Psoas muscle (tissue), 8 donors: ENCODE measurements around the gene PDK1. TPM values are rescaled to one million over a fixed set of nuclear protein-coding genes. Genes with fewer than 3 reads are reported as not detected.
A peak's percentile ranks its signal among the peaks of the same experiment; 100 is the strongest.

Experiments used
- ATAC-seq, 4 donors: fragments of 200-7000 bp; cut with Tn5 transposase; one replicate each; pipeline ENCODE4 v1.9.1; 2020; ENCODE audit warnings: moderate library complexity in 3 of 4, mild to moderate bottlenecking in 2 of 4
- DNase-seq, 2 donors: peaks; one replicate each; pipeline ENCODE4 v3.0.0-alpha.2; 2020
- H3K27ac ChIP-seq: fragments of 200-600 bp; one replicate; pipeline ENCODE4 v1.8.0; 2022
- H3K27me3 ChIP-seq, 3 donors: fragments of 200-600 bp in 1 of 3; one replicate each; pipeline versions ENCODE4 v1.6.1 to v1.8.0; 2013 to 2022; ENCODE audit warnings: low read length in 2 of 3, mild to moderate bottlenecking in 2 of 3, moderate library complexity in 1 of 3; ENCODE audit not compliant: insufficient read depth in 3 of 3
- H3K36me3 ChIP-seq, 2 donors: fragments of 200-600 bp in 1 of 2; one replicate each; pipeline versions ENCODE4 v1.6.1 to v1.8.0; 2013 to 2022; ENCODE audit warnings: low read depth in 1 of 2, mild to moderate bottlenecking in 1 of 2, moderate library complexity in 1 of 2; ENCODE audit not compliant: insufficient read depth in 1 of 2
- H3K4me1 ChIP-seq: fragments of 200-600 bp; one replicate; pipeline ENCODE4 v1.8.0; 2022
- H3K4me3 ChIP-seq: fragments of 200-600 bp; one replicate; pipeline ENCODE4 v1.8.0; 2022; ENCODE audit warnings: mild to moderate bottlenecking
- H3K9me3 ChIP-seq: fragments of 200-600 bp; one replicate; pipeline ENCODE4 v1.8.0; 2022
- WGBS, 3 donors: extraction: QIAGEN DNeasy Blood & Tissue Kit; methylation state at CpG; one replicate each; pipeline versions ENCODE4 v1.1.6 to v1.1.7; 2013; 5-methylcytosine and 5-hydroxymethylcytosine counted together
- intact Hi-C, 2 donors: fragments of 100-400 bp; cut with DNase I; formaldehyde crosslinking; loops; one replicate each; pipeline versions ENCODE4 v1.11.0 to v1.14.2; 2022
- polyA plus RNA-seq, 3 donors: library from polyadenylated mRNA; stranded (reverse); fragments of 200-250 nt; gene quantifications; one replicate each; pipeline ENCODE4 v1.2.3, GENCODE V29; 2013
- total RNA-seq, 4 donors: library from RNA; stranded (reverse); fragmentation: NEBNext Ultra II Directional in 2 of 4; extraction: Animal tissue kit (Norgen Biotek cat#: 25700) in 2 of 4; gene quantifications; one replicate each; pipeline versions ENCODE4 v1.2.1 to v1.2.4, GENCODE V29; 2021 to 2023
- TF ChIP-seq, protein P1 (sequence below): fragments of 200-600 bp; IDR thresholded peaks from one replicate; pipeline ENCODE4 v1.8.0; 2022; ENCODE audit warnings: antibody characterized with exemption
- donor health status: healthy with polysubstance abuse.
- donor health status: DM: no; HTN: no; CAD: no; lungs with moderate emphysema.
- donor health status: Bipolar disorder and iron deficiency.
- donor health status: healthy.
- donor health status: DM: yes; HTN: yes; CAD: no.
- donor health status: DM: no; HTN: no; CAD: no.
- donor health status: DM: no; HTN: no; CAD: no.
- donor health status: DM: yes; HTN: yes; CAD: no.

PDK1 gene
- total and polyA plus RNA-seq, 7 donors, result 3.3 to 20.4 (median 9.8) TPM

DNA sequence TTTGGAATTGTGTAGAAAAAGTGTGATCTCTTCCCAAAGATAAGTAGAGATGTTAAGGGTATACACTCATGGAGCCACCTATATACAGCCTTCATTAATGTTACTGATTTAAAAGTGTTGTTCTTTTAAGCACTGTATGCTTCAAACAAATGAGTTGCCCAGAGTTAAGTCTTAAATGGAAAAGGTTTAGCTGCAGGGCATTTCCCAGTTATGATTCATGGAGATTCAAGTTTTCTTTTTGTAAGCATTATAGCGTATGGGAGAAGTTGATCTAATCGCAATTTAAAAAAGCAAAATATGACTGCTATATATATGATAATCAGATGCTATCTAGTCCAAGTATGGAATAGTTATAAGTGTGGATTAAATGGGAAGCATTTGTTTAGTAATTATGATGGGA lies 4.8 kb downstream of the PDK1 start:
- TF ChIP-seq, protein P1, sequence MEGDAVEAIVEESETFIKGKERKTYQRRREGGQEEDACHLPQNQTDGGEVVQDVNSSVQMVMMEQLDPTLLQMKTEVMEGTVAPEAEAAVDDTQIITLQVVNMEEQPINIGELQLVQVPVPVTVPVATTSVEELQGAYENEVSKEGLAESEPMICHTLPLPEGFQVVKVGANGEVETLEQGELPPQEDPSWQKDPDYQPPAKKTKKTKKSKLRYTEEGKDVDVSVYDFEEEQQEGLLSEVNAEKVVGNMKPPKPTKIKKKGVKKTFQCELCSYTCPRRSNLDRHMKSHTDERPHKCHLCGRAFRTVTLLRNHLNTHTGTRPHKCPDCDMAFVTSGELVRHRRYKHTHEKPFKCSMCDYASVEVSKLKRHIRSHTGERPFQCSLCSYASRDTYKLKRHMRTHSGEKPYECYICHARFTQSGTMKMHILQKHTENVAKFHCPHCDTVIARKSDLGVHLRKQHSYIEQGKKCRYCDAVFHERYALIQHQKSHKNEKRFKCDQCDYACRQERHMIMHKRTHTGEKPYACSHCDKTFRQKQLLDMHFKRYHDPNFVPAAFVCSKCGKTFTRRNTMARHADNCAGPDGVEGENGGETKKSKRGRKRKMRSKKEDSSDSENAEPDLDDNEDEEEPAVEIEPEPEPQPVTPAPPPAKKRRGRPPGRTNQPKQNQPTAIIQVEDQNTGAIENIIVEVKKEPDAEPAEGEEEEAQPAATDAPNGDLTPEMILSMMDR, result no peak
- Histone ChIP-seq H3K4me3 (no peak overlapping the region), H3K4me1 (peaks cover 19% of the 10 kb centered on the region), H3K27me3 (no peaks in the 10 kb centered on the region), H3K36me3 (peaks cover 0 to 33% of the 10 kb centered on the region in 2 donors), H3K27ac (no peak overlapping the region), H3K9me3 (no peaks in the 10 kb centered on the region)
- DNase-seq, result no peak
- no peak for ATAC-seq
- 95 to 98% (median 97%) methylated on average over 2 of the region's 2 CpGs for WGBS, 3 donors
- intact Hi-C loops, result no loop called here

DNA sequence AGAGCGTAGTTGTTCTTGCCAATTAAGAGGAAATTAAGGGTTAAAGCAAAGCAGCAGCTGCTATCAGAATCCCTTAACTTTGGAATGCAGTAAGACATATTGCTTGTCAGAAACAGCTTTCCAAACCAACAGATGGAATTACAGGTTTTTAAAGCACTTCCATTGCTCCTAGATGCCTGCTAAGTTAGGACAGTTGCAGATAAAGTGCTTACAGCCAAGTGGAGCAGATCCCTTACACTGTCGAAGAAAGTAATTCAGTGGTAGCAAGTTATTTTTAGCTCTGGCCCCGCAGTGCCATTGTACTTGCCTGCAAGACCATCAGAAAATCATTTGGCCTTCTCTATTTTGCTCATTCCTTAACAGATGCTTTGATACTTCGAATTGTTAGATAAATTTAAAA lies 5.4 kb downstream of the PDK1 start:
- Histone ChIP-seq H3K4me1 (peaks cover 19% of the 10 kb centered on the region), H3K9me3 (no peaks in the 10 kb centered on the region), H3K36me3 (peaks cover 0 to 39% of the 10 kb centered on the region in 2 donors), H3K4me3 (no peak overlapping the region), H3K27ac (no peak overlapping the region), H3K27me3 (no peaks in the 10 kb centered on the region)
- DNase-seq (no peak), ATAC-seq (peak; percentile 67 to 88 (median 80))
- 39 to 49% (median 39%) methylated on average over 4 of the region's 4 CpGs for WGBS, 3 donors
- intact Hi-C loops, result no loop called here
- TF ChIP-seq, protein P1, result no peak

DNA sequence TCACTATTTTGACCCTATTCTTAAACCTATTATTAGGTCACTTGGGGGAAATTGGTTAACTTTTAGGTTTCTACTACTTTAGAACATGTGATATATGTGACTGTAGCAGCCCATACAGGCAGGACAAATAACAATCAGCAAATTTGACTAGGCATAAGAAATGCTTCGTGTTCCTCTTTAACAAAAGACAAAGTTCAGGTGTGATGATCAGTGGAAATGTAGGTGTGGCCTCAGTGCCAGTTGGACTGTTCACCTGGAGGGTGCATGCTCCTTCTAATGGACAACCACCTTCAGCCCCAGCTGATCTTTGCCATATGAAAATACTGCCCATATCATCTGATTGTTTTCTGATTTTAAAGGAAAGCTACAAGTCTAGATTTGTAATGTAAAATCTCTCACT lies 6.4 kb downstream of the PDK1 start:
- 94 to 100% (median 95%) methylated on average over 1 of the region's 1 CpG for WGBS, 3 donors
- Histone ChIP-seq H3K4me1 (peaks cover 12% of the 10 kb centered on the region), H3K27ac (no peak overlapping the region), H3K36me3 (peaks cover 0 to 47% of the 10 kb centered on the region in 2 donors), H3K9me3 (no peaks in the 10 kb centered on the region), H3K4me3 (no peak overlapping the region), H3K27me3 (no peaks in the 10 kb centered on the region)
- intact Hi-C loops, result no loop called here
- DNase-seq (no peak), ATAC-seq (no peak)
- TF ChIP-seq, protein P1, result no peak

DNA sequence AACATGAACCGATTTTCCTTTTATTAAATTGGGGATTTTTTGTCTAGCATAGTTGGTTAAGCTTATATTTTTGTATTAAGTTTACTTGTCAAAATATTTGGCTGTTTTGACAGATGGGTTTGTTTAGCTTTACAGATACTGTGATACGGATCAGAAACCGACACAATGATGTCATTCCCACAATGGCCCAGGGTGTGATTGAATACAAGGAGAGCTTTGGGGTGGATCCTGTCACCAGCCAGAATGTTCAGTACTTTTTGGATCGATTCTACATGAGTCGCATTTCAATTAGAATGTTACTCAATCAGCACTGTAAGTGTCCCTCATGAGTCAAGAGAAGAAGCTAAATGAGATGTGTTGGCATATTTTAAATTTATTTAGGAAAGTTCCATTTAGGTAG lies 8.5 kb downstream of the PDK1 start:
- 87 to 90% (median 89%) methylated on average over 5 of the region's 5 CpGs for WGBS, 3 donors

GRCh38 chr2:172571245-172571644 lies 15.4 kb downstream of the PDK1 start:
- Histone ChIP-seq H3K9me3 (peaks cover 10% of the 10 kb centered on the region), H3K4me1 (no peaks in the 10 kb centered on the region), H3K4me3 (no peak overlapping the region), H3K27me3 (no peaks in the 10 kb centered on the region), H3K36me3 (peaks cover 0 to 55% of the 10 kb centered on the region in 2 donors), H3K27ac (no peak overlapping the region)
- no peak for ATAC-seq
- TF ChIP-seq, protein P1, result no peak
- DNase-seq, result no peak
- intact Hi-C loops, result no loop called here

More for the DNA sequence above, 8.5 kb downstream of the PDK1 start:
- Histone ChIP-seq H3K4me3 (no peak overlapping the region), H3K27ac (no peak overlapping the region), H3K9me3 (no peaks in the 10 kb centered on the region), H3K4me1 (peaks cover 12% of the 10 kb centered on the region), H3K36me3 (peaks cover 0 to 66% of the 10 kb centered on the region in 2 donors), H3K27me3 (no peaks in the 10 kb centered on the region)
- TF ChIP-seq, protein P1, result no peak
- DNase-seq, result no peak
- intact Hi-C loops, result no loop called here
- ATAC-seq, result no peak
